HG03521 (cell line): ENCODE measurements around the gene FAM135A.
"Not testable (repeated sequence)": the region's sequence is repeated elsewhere in the genome, so short reads cannot be mapped to it uniquely, and the experiment has no call there.

Experiments
- ATAC-seq: cut with Tn5 transposase; IDR thresholded peaks from one replicate; pipeline ENCODE4 v1.9.1; 2021; ENCODE audit warnings: mild to moderate bottlenecking, moderate library complexity; ENCODE audit not compliant: unreplicated experiment

The FAM135A gene

GRCh38 chr6:70396163-70396562, 17.1 kb upstream of the FAM135A start:
- ATAC-seq: no peak

GRCh38 chr6:70396796-70397729, 16.2 kb upstream of the FAM135A start:
- no peak for ATAC-seq

GRCh38 chr6:70398783-70399728, 14.3 kb upstream of the FAM135A start:
- ATAC-seq: no peak

- ATAC-seq: no peak
Observed at GRCh38 chr6:70404658-70405057, 8.7 kb upstream of the FAM135A start.

DNA sequence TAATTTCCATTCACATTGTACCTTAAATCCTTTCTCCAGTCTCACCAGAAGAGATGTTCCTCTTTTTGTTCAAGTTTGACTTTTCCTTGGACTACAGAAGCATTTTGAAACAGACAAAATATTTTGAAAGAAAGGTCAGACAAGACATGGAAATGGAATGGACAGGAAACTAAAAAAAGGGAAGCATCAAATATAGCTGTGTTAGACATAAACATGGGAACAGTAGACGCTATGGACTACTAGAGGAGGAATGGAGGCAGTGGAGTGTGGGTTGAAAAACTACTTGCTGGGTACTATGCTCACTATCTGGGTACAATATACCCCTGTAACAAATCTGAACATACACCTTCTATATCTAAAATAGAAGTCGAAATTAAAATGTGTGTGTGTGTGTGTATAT, 4.1 kb upstream of the FAM135A start:
- ATAC-seq: no peak

DNA sequence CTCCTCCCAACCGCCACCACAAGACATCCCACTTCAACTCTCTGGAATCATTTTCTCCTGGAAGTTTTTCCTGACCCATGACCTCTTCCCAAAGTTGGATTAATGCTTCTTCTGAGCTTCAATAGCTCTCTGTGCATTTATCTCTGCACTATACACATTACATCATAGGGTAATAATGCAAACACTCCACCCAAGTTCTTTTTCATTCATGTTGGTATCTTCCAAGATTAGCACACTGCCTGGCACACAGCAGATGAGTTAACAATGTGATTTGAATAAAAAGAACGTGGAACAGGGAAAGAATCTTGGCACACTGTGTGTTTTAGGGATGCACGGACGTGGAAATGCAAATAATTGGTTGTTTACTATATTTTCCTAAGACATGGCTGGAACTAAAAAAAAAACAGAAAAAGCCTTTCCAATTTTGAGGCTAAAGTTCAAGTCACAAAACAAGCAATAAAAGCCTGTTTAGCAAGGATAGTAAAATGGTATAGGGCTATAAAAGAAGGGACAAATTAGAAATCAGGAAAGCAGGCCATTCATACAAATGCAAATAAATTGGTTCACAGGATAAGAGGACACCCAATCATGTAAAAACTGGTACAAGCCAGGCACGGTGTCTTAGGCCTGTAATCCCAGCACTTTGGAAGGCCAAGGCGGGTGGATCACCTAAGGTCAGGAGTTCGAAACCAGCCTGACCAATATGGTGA, 1.6 kb upstream of the FAM135A start:
- no peak for ATAC-seq

- ATAC-seq: peak; percentile 13
Observed at GRCh38 chr6:70412252-70413113, 825 bp upstream of the FAM135A start.

GRCh38 chr6:70413992-70414494, 735 bp downstream of the FAM135A start:
- ATAC-seq: no peak

- ATAC-seq: no peak
Observed at GRCh38 chr6:70414813-70415212, 1.5 kb downstream of the FAM135A start.

GRCh38 chr6:70415247-70415646, 1.9 kb downstream of the FAM135A start:
- no peak for ATAC-seq

GRCh38 chr6:70415660-70416059, 2.4 kb downstream of the FAM135A start:
- no peak for ATAC-seq

DNA sequence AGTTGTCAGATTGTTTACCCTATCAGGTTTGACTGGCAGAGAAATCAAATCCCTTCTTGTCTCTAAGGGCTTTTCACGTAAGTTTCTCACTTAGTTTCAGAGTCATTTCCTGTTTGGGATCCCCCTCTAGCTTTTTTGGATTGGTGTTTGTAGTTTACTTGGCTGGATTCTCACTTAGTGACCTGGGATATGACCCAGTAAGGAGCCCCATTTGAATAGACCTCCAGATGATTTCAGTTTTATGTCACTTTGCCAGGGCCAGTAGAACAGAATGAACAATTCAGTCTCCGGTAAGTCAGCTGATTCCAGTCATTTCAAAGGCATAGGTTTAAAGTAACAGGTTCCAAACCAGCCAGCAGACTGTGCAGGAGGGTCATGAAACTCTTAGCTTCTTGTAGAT, 8.2 kb downstream of the FAM135A start:
- no peak for ATAC-seq

DNA sequence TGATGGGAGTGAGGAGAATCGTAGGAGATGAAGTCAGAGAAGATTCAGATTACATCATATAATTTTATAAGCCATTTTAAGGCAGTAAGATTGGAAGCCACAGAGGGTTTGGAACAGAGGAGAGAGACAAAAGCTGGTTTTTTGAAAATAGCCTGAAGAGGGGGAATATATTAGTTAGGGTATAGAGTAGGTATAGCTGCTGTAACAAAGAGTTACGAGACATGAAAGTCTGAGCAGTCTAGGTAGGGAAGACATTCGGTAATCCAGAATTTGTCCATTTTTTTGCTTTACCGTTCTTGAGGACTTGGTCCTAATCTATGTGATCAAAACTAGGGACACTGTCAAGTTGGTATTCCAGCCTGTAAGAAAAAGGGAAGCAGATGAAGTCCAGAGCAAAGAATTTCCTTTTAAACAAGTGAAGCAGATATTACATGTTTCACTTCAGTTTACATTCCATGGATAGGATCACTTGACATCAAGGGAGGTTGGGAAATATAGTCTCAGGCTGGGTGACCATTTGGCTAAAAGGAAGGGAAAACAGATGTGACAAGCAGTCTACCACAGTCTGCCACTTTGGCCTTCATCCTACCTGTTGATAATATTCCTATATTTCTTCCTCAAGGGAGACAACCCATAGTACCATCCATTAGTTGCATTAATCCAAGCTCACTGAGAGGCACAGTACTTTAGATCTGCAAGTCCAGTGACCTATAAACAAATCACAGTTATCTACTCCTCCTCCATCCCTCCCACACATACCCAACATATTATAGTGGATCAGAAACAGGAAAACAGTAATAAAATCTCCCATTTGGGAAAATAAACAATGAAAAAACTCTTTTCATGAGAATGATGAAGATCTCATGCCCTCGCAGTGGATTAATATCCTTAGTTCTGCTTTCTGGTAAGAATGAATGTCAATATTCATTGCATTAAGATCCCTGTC, 10.2 kb downstream of the FAM135A start:
- ATAC-seq: no peak

- ATAC-seq: no peak
Observed at GRCh38 chr6:70424291-70424690, 11.0 kb downstream of the FAM135A start.

- ATAC-seq: no peak
Observed at GRCh38 chr6:70436320-70436719, 23.0 kb downstream of the FAM135A start.

DNA sequence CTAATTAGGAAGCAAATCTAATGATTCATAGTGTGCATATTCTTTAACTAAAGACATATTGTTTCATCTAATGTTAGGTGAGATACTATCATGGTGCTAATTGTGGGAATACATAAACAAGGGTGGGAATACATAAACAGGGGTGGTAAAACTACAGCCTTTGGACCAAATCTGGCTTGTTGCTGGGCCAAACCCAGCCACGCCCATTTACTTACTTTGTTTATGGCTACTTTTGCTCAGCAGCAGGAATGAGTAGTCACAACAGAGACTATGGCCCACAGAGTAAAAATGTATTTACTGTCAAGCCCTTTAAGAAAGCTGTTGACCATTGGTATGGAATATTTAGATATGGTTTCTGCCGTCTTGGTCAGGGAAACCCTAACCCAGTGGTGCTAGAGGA, 31.7 kb downstream of the FAM135A start:
- no peak for ATAC-seq

GRCh38 chr6:70447343-70448070, 34.2 kb downstream of the FAM135A start:
- not testable (repeated sequence) for ATAC-seq

GRCh38 chr6:70453899-70454298, 40.6 kb downstream of the FAM135A start:
- ATAC-seq: not testable (repeated sequence)
